ENCODE results near the gene SLC51A.
"Not testable (repeated sequence)": the region's sequence is repeated elsewhere in the genome, so short reads cannot be mapped to it uniquely, and the experiment has no call there.

SLC51A gene

GRCh38 chr3:196238612-196239560, 22.6 kb downstream of the SLC51A start:
- no peak for TF ChIP-seq CTCF (IDR thresholded peaks at IDR 0.05)
- no peak for TF ChIP-seq ZFX (IDR thresholded peaks at IDR 0.05; ENCODE audit: borderline replicate concordance)
- no peak overlapping the region for H3K27ac ChIP-seq

- TF ChIP-seq ZFX (IDR thresholded peaks at IDR 0.05; ENCODE audit: borderline replicate concordance) (no peak), CTCF (IDR thresholded peaks at IDR 0.05) (no peak)
- no peak overlapping the region for H3K27ac ChIP-seq
Measured at GRCh38 chr3:196240424-196240823, 24.1 kb downstream of the SLC51A start.

DNA sequence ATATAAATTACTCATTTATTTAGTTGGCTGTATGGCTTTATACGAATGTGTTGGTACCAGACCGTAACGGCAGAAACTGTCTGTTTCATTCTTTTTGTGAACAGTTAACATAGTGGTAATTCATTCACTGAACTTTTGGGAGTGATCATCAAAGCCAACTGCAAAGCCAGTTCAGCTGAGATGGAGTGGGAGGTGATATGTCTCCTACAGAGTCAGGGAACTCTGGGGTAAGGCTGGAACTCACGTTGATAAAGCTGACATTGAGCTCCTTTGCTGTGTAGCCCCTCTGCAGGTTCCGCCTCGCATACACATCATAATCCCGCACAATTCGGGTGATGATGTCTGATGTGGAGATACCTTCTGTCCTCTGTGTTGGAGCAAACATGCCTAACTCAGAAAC, 25.4 kb downstream of the SLC51A start:
- no peak overlapping the region for H3K27ac ChIP-seq
- TF ChIP-seq CTCF (IDR thresholded peaks at IDR 0.05) (no peak), ZFX (IDR thresholded peaks at IDR 0.05; ENCODE audit: borderline replicate concordance) (no peak)

DNA sequence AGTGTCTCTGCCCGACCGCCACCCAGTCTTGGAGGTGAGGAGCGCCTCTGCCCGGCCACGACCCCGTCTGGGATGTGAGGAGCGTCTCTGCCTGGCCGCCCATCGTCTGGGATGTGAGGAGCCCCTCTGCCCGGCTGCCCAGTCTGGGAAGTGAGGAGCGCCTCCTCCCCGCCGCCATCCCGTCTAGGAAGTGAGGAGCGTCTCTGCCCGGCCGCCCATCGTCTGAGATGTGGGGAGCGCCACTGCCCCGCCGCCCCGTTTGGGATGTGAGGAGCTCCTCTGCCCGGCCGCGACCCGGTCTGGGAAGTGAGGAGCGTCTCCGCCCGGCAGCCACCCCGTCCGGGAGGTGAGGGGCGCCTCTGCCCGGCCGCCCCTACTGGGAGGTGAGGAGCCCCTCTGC, 27.8 kb downstream of the SLC51A start:
- H3K27ac ChIP-seq, result not testable (repeated sequence)

DNA sequence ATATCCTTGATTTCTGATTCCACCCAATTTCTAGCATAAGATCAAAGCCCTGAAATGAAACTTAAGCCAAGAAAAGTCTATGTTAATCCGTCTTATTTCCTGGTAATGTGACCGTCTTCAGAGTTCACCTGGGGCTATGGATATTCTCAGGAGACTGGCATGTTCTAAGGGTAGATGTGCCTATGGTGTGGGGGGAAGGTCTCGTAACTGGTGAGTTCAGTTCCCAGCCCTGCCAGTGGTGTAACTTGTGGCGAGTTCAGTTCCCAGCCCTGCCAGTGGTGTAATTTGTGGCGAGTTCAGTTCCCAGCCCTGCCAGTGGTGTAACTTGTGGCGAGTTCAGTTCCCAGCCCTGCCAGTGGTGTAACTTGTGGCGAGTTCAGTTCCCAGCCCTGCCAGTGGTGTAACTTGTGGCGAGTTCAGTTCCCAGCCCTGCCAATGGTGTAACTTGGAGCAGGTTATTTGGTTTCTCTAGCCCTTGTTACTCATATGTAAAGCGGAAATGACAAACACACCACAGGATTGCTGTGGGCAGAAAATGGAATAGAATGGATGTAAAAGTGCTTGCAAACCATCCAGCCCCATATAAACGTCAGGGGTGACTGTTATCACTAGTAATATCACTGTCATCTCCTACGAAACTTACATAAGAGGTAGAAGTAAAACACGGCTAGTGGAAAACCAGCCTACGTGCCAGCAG, 30.4 kb downstream of the SLC51A start:
- no peak overlapping the region for H3K27ac ChIP-seq
- TF ChIP-seq CTCF (IDR thresholded peaks at IDR 0.05), result no peak

DNA sequence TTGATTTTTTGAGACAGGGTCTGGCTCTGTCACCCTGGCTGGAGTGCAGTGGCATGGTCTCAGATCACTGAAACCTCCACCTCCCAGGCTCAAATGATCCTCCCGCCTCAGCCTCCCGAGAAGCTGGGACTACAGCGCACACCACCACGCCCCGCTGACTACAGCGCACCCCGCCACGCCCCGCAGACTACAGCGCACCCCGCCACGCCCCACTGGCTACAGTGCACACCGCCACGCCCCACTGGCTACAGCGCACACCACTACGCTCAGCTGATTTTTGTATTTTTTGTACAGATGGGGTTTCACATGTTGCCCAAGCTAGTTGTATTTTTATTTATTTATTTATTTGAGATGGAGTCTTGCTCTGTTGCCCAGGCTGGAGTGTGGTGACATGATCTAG, 35.6 kb downstream of the SLC51A start:
- H3K27ac ChIP-seq, result no peak overlapping the region
- no peak for TF ChIP-seq ZFX (IDR thresholded peaks at IDR 0.05; ENCODE audit: borderline replicate concordance)
- TF ChIP-seq CTCF (IDR thresholded peaks at IDR 0.05), result no peak

GRCh38 chr3:196254376-196255283, 38.3 kb downstream of the SLC51A start:
- TF ChIP-seq ZFX (IDR thresholded peaks at IDR 0.05; ENCODE audit: borderline replicate concordance) (no peak), CTCF (IDR thresholded peaks at IDR 0.05) (no peak)
- no peak overlapping the region for H3K27ac ChIP-seq
